BJ (cell line): Measurements from ENCODE around the gene AJM1. TPM values are rescaled to one million over a fixed set of nuclear protein-coding genes. Genes with fewer than 3 reads are reported as not detected.

Experiments used
- CTCF ChIA-PET: fragments of 350-600 bp; formaldehyde crosslinking; extraction: SDS; loops from one replicate; lab custom pipeline; 2021; ENCODE audit warnings: antibody characterized with exemption, inconsistent platforms; lab: Yijun Ruan, JAX
- POLR2A ChIA-PET: fragments of 300-600 bp; sonication (Branson Sonifier 250); formaldehyde crosslinking; extraction: SDS; loops from one replicate; lab custom pipeline; 2021; ENCODE audit warnings: antibody characterized with exemption; lab: Charles Lee
- DNase-seq: peaks from one replicate; pipeline ENCODE4 v3.0.0-alpha.2; 2011; ENCODE audit warnings: low read depth
- H3K27me3 ChIP-seq: 2 replicates; pipeline ENCODE4 v1.6.0; 2011; ENCODE audit warnings: low read length; ENCODE audit not compliant: control insufficient read depth, insufficient read depth
- H3K36me3 ChIP-seq: 2 replicates; pipeline ENCODE4 v1.5.1; 2011; ENCODE audit warnings: low read length; ENCODE audit not compliant: control insufficient read depth, insufficient read depth
- H3K4me3 ChIP-seq: 2 replicates; pipeline ENCODE4 v1.5.1; 2011; ENCODE audit warnings: low read depth, mild to moderate bottlenecking, control low read depth, low read length
- CTCF ChIP-seq: IDR thresholded peaks from 2 replicates; pipeline ENCODE4 v1.5.1; 2011; ENCODE audit warnings: low read depth, mild to moderate bottlenecking, control low read depth, inconsistent platforms, low read length, moderate library complexity; ENCODE audit not compliant: insufficient read depth
- polyA plus RNA-seq: library from polyadenylated mRNA; depleted of rRNA; stranded (reverse); fragments of >200 nt; gene quantifications from 2 replicates; pipeline ENCODE4 v1.2.3, GENCODE V29; 2011

AJM1 gene
- polyA plus RNA-seq, 1 experiment = 0.86 TPM

- Histone ChIP-seq H3K36me3 (peaks cover 27% of the 10 kb centered on the region), H3K27me3 (no peaks in the 10 kb centered on the region), H3K4me3 (no peak overlapping the region)
- no peak for DNase-seq
- CTCF ChIA-PET = interaction anchor here (0.6 to 1.9 kb wide), 2 partner anchors 15 to 65 kb away, joined by 3 to 6 read pairs; no protein-coding TSS in a partner anchor
- POLR2A ChIA-PET = no interaction called here
- TF ChIP-seq CTCF = no peak
Observed at GRCh38 chr9:136858844-136859757, 16.8 kb downstream of the AJM1 start.

- no peak for TF ChIP-seq CTCF
- DNase-seq = no peak
- ChIA-PET POLR2A (no interaction called here), CTCF (interaction anchor here (0.5 to 1.3 kb wide), 3 partner anchors 10 to 27 kb away, joined by 3 to 4 read pairs (median 3); no protein-coding TSS in a partner anchor)
- H3K4me3 ChIP-seq = no peak overlapping the region
- peaks cover 27% of the 10 kb centered on the region for H3K36me3 ChIP-seq
- no peaks in the 10 kb centered on the region for H3K27me3 ChIP-seq
Observed at GRCh38 chr9:136860529-136860928, 18.3 kb downstream of the AJM1 start.

GRCh38 chr9:136860933-136861873 lies 18.9 kb downstream of the AJM1 start:
- ChIA-PET CTCF (interaction anchor here (0.5 to 1.3 kb wide), 3 partner anchors 11 to 28 kb away, joined by 3 to 4 read pairs (median 3); no protein-coding TSS in a partner anchor), POLR2A (no interaction called here)
- DNase-seq = no peak
- Histone ChIP-seq H3K4me3 (no peak overlapping the region), H3K27me3 (no peaks in the 10 kb centered on the region), H3K36me3 (peaks cover 27% of the 10 kb centered on the region)
- TF ChIP-seq CTCF = no peak

GRCh38 chr9:136861874-136862457 lies 19.7 kb downstream of the AJM1 start:
- POLR2A ChIA-PET = no interaction called here
- no peak for TF ChIP-seq CTCF
- Histone ChIP-seq H3K4me3 (no peak overlapping the region), H3K36me3 (peaks cover 27% of the 10 kb centered on the region), H3K27me3 (no peaks in the 10 kb centered on the region)
- DNase-seq = no peak
- CTCF ChIA-PET = no interaction called here
